Caco-2 (cell line): ENCODE results near the gene ECT2. TPM values are rescaled to one million over a fixed set of nuclear protein-coding genes. Genes with fewer than 3 reads are reported as not detected.

Experiments
- BruUV-seq: library from RNA; stranded (reverse); fragments of 400-500 nt; replicated peaks from 2 replicates; lab custom pipeline; 2021; lab: Mats Ljungman, UMichigan
- CTCF ChIA-PET: fragments of 300-600 bp; sonication (Branson Sonifier 250); formaldehyde crosslinking; loops from one replicate; lab custom pipeline; 2022; ENCODE audit warnings: antibody characterized with exemption; lab: Charles Lee
- POLR2A ChIA-PET: fragments of 300-600 bp; sonication (Branson Sonifier 250); formaldehyde crosslinking; loops from one replicate; lab custom pipeline; 2022; ENCODE audit warnings: antibody characterized with exemption; lab: Charles Lee
- DNase-seq, 2 experiments: peaks; one replicate each; pipeline versions ENCODE4 v3.0.0 to v3.0.0-alpha.2; 2020 to 2022
- H3K27me3 ChIP-seq: replicated peaks from 2 replicates; pipeline ENCODE4 v1.6.0; 2011; ENCODE audit warnings: low read length; ENCODE audit not compliant: control insufficient read depth, insufficient read depth
- H3K36me3 ChIP-seq: 2 replicates; pipeline ENCODE4 v1.5.1; 2011; ENCODE audit warnings: low read length; ENCODE audit not compliant: control insufficient read depth, insufficient read depth
- H3K4me1 ChIP-seq: fragments of 250-450 bp; sonication (Bioruptor Pico); 2 replicates; pipeline ENCODE4 v1.5.1; 2020; ENCODE audit warnings: mild to moderate bottlenecking
- H3K4me3 ChIP-seq: 2 replicates; pipeline ENCODE4 v1.5.1; 2011; ENCODE audit warnings: low read depth, mild to moderate bottlenecking, control low read depth, low read length
- H3K9me3 ChIP-seq: fragments of 250-450 bp; sonication (Bioruptor Pico); 2 replicates; pipeline ENCODE4 v1.5.1; 2020; ENCODE audit warnings: mild to moderate bottlenecking, moderate library complexity
- H3K27ac Mint-ChIP-seq: one replicate; pipeline ENCODE4 v1.8.0; 2022; ENCODE audit warnings: mixed read lengths; ENCODE audit not compliant: unreplicated experiment
- H3K27me3 Mint-ChIP-seq: one replicate; pipeline ENCODE4 v1.8.0; 2022; ENCODE audit warnings: mixed read lengths; ENCODE audit not compliant: insufficient read depth, unreplicated experiment
- H3K36me3 Mint-ChIP-seq: one replicate; pipeline ENCODE4 v1.8.0; 2022; ENCODE audit warnings: mild to moderate bottlenecking, mixed read lengths; ENCODE audit not compliant: insufficient read depth, unreplicated experiment
- H3K4me1 Mint-ChIP-seq: one replicate; pipeline ENCODE4 v1.8.0; 2022; ENCODE audit warnings: low read depth, mixed read lengths; ENCODE audit not compliant: unreplicated experiment
- H3K4me3 Mint-ChIP-seq: one replicate; pipeline ENCODE4 v1.8.0; 2022; ENCODE audit warnings: mild to moderate bottlenecking, moderate library complexity, mixed read lengths; ENCODE audit not compliant: unreplicated experiment
- H3K9me3 Mint-ChIP-seq: one replicate; pipeline ENCODE4 v1.8.0; 2022; ENCODE audit warnings: mixed read lengths; ENCODE audit not compliant: unreplicated experiment
- CTCF ChIP-seq, 2 experiments: fragments of 200-600 bp in 1 of 2; IDR thresholded peaks; 1 replicate in 1 of 2; 2 replicates in 1 of 2; pipeline versions ENCODE4 v1.5.1 to v1.8.0; 2011 to 2022; ENCODE audit warnings: antibody characterized with exemption in 1 of 2, control low read depth in 1 of 2, inconsistent platforms in 1 of 2, low read depth in 1 of 2, low read length in 1 of 2, mild to moderate bottlenecking in 1 of 2, moderate library complexity in 1 of 2; ENCODE audit not compliant: insufficient read depth in 1 of 2, severe bottlenecking in 1 of 2, unreplicated experiment in 1 of 2
- intact Hi-C: fragments of 100-400 bp; cut with micrococcal nuclease; formaldehyde crosslinking; loops from one replicate; pipeline ENCODE4 v1.10.0; 2022; ENCODE audit not compliant: unreplicated experiment
- total RNA-seq: library from RNA; stranded (reverse); gene quantifications from 2 replicates; pipeline ENCODE4 v1.2.3, GENCODE V29; 2022

The ECT2 gene
- total RNA-seq, 1 experiment from 2014 or later, result 68.0 TPM

- H3K4me3 ChIP-seq, result no peak overlapping the region
- H3K27me3 Mint-ChIP-seq, result peaks cover 11% of the 10 kb centered on the region
- H3K36me3 Mint-ChIP-seq, result no peaks in the 10 kb centered on the region
- H3K9me3 ChIP-seq, result no peaks in the 10 kb centered on the region
- intact Hi-C loops, result loop anchor here (5.0 to 10.0 kb wide), 3 partner anchors 81 to 211 kb away; no protein-coding TSS in a partner anchor
- H3K4me1 Mint-ChIP-seq, result no peaks in the 10 kb centered on the region
- POLR2A ChIA-PET, result no interaction called here
- H3K27me3 ChIP-seq, result no peaks in the 10 kb centered on the region
- DNase-seq, result peak in 1 of 2 experiments; percentile 54
- CTCF ChIA-PET, result interaction anchor here (0.7 kb wide), 1 partner anchor 46 kb away, joined by 3 read pairs; no protein-coding TSS in a partner anchor
- BruUV-seq, result no TSS peak
- TF ChIP-seq CTCF (IDR thresholded peaks at IDR 0.05; ENCODE audit: insufficient read depth in 1 of 2, low read depth in 1 of 2, low read length in 1 of 2, severe bottlenecking in 1 of 2, unreplicated experiment in 1 of 2), result peak; percentile 57 to 70
- no peak overlapping the region for H3K27ac Mint-ChIP-seq
- no peaks in the 10 kb centered on the region for H3K4me1 ChIP-seq
- H3K9me3 Mint-ChIP-seq, result no peaks in the 10 kb centered on the region
- H3K36me3 ChIP-seq, result no peaks in the 10 kb centered on the region
- H3K4me3 Mint-ChIP-seq, result no peak overlapping the region
Measured at GRCh38 chr3:172836390-172836997, 86.0 kb downstream of the ECT2 start.

DNA sequence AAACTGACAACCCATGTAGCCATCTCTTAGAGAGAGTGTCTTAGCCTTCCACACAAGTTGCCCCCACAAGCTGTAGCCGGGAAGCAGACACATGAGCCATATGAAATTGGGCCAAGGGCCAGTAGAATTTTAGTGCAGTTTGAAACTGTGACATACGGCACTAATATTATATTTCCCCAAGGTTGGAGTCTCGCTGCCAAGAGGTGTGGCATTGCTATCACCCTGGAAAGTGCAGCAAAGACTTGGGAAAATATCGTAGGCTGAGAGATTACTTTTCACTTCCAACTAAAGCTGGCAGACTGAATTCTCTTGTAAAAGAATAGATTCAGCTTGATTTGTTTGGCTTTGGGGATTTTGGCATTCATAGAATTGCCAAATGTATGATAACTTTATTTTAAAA, 89.2 kb downstream of the ECT2 start:
- no peaks in the 10 kb centered on the region for H3K36me3 ChIP-seq
- CTCF ChIA-PET, result no interaction called here
- intact Hi-C loops, result loop anchor here (5.0 to 10.0 kb wide), 3 partner anchors 78 to 208 kb away; no protein-coding TSS in a partner anchor
- H3K4me3 ChIP-seq, result no peak overlapping the region
- no TSS peak for BruUV-seq
- no peak for DNase-seq
- Mint-ChIP-seq H3K27me3 (peaks cover 16% of the 10 kb centered on the region), H3K36me3 (no peaks in the 10 kb centered on the region), H3K27ac (no peak overlapping the region), H3K4me1 (no peaks in the 10 kb centered on the region), H3K9me3 (no peaks in the 10 kb centered on the region), H3K4me3 (no peak overlapping the region)
- no peak for TF ChIP-seq CTCF (IDR thresholded peaks at IDR 0.05; ENCODE audit: insufficient read depth in 1 of 2, low read depth in 1 of 2, low read length in 1 of 2, severe bottlenecking in 1 of 2, unreplicated experiment in 1 of 2)
- H3K27me3 ChIP-seq, result no peaks in the 10 kb centered on the region
- H3K4me1 ChIP-seq, result no peaks in the 10 kb centered on the region
- no peaks in the 10 kb centered on the region for H3K9me3 ChIP-seq
- POLR2A ChIA-PET, result no interaction called here

- intact Hi-C loops, result no loop called here
- no TSS peak for BruUV-seq
- H3K9me3 Mint-ChIP-seq, result no peaks in the 10 kb centered on the region
Measured at GRCh38 chr3:172840463-172840862, 89.9 kb downstream of the ECT2 start.

More at GRCh38 chr3:172840463-172840862, 89.9 kb downstream of the ECT2 start:
- Histone ChIP-seq H3K4me3 (no peak overlapping the region), H3K36me3 (no peaks in the 10 kb centered on the region), H3K27me3 (no peaks in the 10 kb centered on the region), H3K9me3 (no peaks in the 10 kb centered on the region), H3K4me1 (no peaks in the 10 kb centered on the region)
- Mint-ChIP-seq H3K4me1 (no peaks in the 10 kb centered on the region), H3K27ac (no peak overlapping the region), H3K36me3 (no peaks in the 10 kb centered on the region), H3K27me3 (peaks cover 16% of the 10 kb centered on the region), H3K4me3 (no peak overlapping the region)
- POLR2A ChIA-PET, result no interaction called here
- CTCF ChIA-PET, result no interaction called here
- no peak for DNase-seq
- TF ChIP-seq CTCF (IDR thresholded peaks at IDR 0.05; ENCODE audit: insufficient read depth in 1 of 2, low read depth in 1 of 2, low read length in 1 of 2, severe bottlenecking in 1 of 2, unreplicated experiment in 1 of 2), result no peak
